Esophagus muscularis mucosa (tissue), 3 donors: ENCODE results near the gene ARHGEF40.

ENCODE experiments used
- POLR2A ChIP-seq: fragments of 450-650 bp; IDR thresholded peaks from one replicate; pipeline ENCODE4 v1.6.1; 2017; ENCODE audit warnings: antibody characterized with exemption, moderate library complexity, mild to moderate bottlenecking, low read depth
- POLR2AphosphoS5 ChIP-seq, 2 donors: sonication (generic); formaldehyde crosslinking; IDR thresholded peaks; one replicate each; pipeline ENCODE4 v1.6.1; 2017; ENCODE audit warnings: antibody characterized with exemption in 2 of 2
- TF ChIP-seq, protein P1 (sequence below), 3 experiments: fragments of 200-600 bp in 2 of 3; fragments of 450-650 bp in 1 of 3; sonication (generic) in 2 of 3; IDR thresholded peaks; one replicate each; pipeline ENCODE4 v1.5.1; 2017 to 2019; ENCODE audit warnings: antibody characterized with exemption in 3 of 3, mild to moderate bottlenecking in 2 of 3, moderate library complexity in 1 of 3

DNA sequence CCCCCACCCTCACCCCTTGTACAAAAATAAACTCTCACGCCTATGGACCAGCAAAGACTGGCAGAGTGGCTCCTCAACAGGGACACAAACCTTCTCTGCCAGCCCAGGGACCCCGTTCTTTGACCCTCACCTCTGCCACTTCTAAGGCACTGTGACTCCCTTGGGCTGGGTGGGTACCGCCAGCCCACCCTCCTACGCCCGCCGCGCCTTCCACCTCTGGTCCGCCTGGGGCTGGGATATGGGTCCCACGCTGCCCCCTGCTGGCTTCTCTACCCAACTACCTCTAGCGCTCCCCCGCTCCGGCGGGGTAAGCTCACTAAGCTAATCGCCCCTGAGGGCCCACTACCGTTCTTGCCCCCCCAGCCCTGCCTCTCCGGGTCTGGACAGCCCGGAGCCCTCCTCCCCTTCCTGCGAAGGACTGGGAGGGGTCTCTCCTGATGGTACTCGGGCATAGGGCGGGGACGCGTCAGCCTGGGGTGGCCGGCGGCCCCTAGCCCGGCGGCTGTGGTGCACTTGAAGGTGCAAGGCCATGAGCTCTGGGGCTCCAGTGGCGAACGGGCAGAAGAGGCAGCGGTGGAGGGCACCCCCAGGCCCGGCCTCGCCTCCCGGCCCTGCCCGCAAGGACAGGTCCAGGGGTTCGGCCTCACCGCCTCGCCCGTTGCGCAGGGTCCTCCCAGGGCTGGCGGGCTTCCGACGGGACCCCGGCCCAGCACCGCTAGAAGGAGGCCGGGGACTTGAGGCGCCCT, 20.3 kb downstream of the ARHGEF40 start:
- TF ChIP-seq, protein P1, sequence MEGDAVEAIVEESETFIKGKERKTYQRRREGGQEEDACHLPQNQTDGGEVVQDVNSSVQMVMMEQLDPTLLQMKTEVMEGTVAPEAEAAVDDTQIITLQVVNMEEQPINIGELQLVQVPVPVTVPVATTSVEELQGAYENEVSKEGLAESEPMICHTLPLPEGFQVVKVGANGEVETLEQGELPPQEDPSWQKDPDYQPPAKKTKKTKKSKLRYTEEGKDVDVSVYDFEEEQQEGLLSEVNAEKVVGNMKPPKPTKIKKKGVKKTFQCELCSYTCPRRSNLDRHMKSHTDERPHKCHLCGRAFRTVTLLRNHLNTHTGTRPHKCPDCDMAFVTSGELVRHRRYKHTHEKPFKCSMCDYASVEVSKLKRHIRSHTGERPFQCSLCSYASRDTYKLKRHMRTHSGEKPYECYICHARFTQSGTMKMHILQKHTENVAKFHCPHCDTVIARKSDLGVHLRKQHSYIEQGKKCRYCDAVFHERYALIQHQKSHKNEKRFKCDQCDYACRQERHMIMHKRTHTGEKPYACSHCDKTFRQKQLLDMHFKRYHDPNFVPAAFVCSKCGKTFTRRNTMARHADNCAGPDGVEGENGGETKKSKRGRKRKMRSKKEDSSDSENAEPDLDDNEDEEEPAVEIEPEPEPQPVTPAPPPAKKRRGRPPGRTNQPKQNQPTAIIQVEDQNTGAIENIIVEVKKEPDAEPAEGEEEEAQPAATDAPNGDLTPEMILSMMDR (IDR thresholded peaks at IDR 0.05), result peak; percentile 59 to 75 (median 60)
- TF ChIP-seq POLR2A (no peak), POLR2AphosphoS5 (IDR thresholded peaks at IDR 0.05) (no peak)
